GM08714 (cell line): ENCODE data around the gene ZFR.
"Not testable (repeated sequence)": the region's sequence is repeated elsewhere in the genome, so short reads cannot be mapped to it uniquely, and the experiment has no call there.

Experiments used
- H3K4me3 ChIP-seq: fragments of 200-500 bp; sonication (Bioruptor generic); 2 replicates; pipeline ENCODE4 v1.5.1; 2014; ENCODE audit warnings: mild to moderate bottlenecking, low read length, inconsistent platforms
- ZNF274 ChIP-seq: IDR thresholded peaks from 2 replicates; pipeline ENCODE4 v1.6.1; 2012; ENCODE audit warnings: mild to moderate bottlenecking, low read depth, low read length

ZFR gene

GRCh38 chr5:32439086-32439642, 5.4 kb downstream of the ZFR start:
- TF ChIP-seq ZNF274, result no peak

DNA sequence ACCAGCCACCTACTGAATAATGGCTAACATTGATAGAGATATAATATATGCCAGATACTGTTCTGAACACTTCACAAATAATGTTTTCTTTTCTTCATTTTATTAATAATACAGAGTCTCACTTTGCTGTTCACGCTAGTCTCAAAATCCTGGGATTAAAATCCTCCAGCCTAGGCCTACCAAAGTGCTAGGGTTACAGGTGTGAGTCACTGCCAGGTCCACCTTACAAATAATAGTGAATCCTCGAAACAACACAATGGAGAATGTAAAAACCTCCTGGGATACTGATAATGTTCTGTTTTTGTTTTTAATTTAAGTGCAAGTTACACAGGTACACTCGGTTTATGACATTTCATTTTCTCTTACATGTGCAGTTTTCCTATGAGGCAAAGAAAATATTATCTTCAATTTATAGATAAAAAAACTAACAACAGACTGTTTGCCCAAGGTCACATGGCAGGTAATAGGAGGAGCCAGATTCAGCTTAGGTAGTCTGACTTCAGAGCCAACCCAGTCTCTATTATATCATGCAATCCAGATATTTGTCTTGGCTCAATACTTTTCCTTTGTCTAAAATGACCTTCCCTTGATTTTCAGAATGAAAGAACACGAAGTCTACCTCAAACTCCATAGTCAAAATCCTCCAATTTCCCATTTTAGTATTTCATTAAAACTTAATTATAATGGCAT, 7.8 kb downstream of the ZFR start:
- H3K4me3 ChIP-seq, result no peak overlapping the region
- no peak for TF ChIP-seq ZNF274

More at GRCh38 chr5:32439086-32439642, 5.4 kb downstream of the ZFR start:
- no peak overlapping the region for H3K4me3 ChIP-seq

- no peak overlapping the region for H3K4me3 ChIP-seq
- no peak for TF ChIP-seq ZNF274
Measured at GRCh38 chr5:32435383-32435782, 9.2 kb downstream of the ZFR start.

DNA sequence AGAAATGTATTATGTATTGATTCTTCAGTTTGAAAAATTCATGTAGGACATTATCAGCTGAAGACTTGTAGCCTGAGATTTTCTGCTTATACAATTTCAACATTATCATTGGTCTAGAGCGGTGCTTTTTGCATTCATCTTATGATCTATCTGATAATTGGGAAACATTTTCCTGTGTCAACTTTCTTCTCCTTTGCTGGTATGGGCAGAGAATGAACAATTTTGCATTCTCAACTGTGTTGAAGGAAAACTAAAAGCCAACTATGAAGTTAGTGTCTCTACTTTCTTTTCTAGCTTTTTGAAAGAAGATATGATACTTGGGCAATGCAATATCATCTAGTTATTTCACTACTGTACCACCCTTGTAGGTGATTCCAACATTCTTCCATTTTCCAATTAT, 10.3 kb downstream of the ZFR start:
- no peak overlapping the region for H3K4me3 ChIP-seq
- no peak for TF ChIP-seq ZNF274

DNA sequence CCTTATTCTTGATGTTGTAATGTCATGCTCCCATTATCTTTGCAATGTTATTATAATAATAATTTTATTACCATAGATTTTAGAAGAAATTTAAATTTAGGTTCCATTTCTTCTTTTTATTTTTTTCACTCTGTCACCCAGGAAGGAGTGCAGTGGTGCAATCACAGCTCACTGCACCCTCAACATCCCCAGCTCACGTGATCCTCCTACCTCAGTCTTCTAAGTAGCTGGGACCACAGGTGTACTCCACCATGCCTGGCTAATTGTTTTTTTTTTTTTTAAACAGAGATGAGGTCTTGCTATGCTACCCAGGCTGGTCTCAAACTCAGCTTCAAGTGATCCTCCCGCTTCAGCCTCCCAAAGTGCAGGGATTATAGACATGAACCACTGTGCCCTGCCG, 11.9 kb downstream of the ZFR start:
- H3K4me3 ChIP-seq, result no peak overlapping the region
- TF ChIP-seq ZNF274, result no peak

GRCh38 chr5:32430825-32431224, 13.7 kb downstream of the ZFR start:
- not testable (repeated sequence) for H3K4me3 ChIP-seq

DNA sequence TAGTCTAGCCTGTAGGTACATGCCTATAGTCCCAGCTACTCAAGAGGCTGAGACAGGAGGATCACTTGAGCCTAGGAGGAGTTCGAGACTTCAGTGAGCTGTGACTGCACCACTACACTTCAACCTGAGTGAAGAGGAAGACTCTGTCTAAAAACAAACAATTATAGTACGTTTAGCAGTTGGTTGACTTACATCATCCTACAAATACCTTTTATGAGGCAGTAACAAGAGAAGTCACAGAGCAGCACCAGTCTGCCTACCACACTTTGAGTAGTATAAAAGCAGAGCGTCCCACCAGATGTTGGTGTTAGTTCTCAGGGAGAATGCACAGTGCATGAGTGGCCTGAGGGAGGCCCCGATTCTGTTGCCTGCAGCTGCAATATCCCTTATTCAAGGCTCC, 16.1 kb downstream of the ZFR start:
- no peak for TF ChIP-seq ZNF274
- no peak overlapping the region for H3K4me3 ChIP-seq

DNA sequence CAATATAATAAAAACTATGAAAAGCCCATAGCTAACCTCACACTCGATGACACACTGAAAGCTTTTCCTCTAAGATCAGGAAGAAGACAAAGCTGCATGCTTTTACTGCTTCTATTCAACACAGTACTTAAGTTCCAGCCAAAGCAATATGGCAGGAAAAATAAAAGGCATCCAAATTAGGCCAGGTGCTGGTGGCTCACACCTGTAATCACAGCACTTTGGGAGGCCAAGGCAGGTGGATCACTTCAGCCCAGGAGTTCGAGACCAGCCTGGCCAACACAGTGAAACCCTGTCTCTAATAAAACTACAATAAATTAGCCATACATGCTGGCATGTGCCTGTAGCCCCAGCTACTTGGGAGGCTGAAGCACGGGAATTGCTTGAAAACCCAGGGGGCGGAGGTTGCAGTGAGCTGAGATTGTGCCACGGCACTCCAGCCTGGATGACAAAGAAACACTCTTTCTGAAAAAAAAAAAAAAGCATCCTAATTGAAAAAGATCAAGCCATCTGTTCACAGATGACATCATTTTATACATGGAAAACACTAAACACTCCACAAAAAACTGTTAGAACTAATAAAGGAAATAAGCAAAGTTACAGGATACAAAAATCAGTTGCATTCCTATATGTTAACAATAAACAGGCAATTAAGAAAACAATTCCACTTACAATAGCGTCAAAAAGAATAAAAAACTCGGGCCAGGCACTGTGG, 17.9 kb downstream of the ZFR start:
- TF ChIP-seq ZNF274, result no peak
- H3K4me3 ChIP-seq, result no peak overlapping the region

DNA sequence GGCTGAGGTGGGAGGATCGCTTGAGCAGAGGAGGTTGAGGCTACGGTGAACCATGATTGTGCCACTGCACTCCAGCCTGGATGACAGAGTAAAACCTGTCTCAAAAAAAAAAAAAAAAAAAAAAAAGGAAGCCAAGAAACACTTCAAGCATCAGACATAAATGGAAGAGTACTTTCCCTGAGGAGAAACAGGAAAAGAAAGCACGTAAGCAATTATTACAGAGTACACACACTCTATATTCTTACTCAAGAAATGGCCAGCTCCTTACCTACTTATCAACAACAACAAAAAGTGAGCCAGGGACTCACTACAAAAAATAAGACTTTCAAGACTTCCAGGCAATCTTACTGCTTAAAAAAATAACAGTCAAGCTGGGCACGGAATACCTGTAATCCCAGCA, 21.8 kb downstream of the ZFR start:
- H3K4me3 ChIP-seq, result no peak overlapping the region
- TF ChIP-seq ZNF274, result no peak

GRCh38 chr5:32421075-32421474, 23.5 kb downstream of the ZFR start:
- H3K4me3 ChIP-seq, result no peak overlapping the region; the same call in 1 of the 2 replicates
- TF ChIP-seq ZNF274, result no peak

DNA sequence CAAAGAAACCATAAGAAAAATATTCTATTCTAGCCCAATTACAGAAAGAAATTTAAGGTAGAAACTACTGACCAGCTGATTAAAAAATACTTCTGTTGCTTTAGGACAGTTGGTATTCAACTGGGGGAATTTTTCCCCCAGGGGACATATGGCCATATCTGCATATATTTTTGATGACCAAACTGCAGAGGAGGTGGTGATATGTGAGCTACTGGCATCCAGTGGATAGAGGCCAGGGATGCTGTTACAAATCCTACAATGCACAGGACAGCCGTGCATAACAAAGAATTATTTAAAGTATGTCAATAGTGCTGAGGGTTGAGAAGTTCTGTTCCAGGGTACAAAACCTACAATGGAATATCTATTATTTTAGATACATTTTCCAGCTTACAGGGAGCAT, 24.0 kb downstream of the ZFR start:
- no peak for TF ChIP-seq ZNF274
- no peak overlapping the region for H3K4me3 ChIP-seq

DNA sequence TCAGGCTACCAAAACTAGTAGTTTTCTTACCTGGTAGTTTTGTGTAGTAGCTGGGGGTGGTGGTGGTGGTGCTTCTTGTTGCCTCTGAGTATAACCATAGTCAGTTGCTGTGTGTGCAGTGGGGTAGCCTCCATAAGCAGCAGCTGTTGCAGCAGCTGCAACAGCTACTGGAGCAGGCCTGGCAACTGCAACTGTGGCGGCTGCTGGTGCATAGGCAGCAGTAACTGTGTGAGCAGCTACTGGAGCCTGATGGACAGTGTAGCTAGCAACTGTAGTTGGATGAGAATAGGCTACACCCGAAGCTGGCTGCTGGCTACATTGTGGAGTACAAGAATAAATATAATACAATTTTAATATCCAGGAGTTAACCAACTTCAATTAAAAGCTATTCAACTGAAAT, 24.7 kb downstream of the ZFR start:
- TF ChIP-seq ZNF274, result no peak

DNA sequence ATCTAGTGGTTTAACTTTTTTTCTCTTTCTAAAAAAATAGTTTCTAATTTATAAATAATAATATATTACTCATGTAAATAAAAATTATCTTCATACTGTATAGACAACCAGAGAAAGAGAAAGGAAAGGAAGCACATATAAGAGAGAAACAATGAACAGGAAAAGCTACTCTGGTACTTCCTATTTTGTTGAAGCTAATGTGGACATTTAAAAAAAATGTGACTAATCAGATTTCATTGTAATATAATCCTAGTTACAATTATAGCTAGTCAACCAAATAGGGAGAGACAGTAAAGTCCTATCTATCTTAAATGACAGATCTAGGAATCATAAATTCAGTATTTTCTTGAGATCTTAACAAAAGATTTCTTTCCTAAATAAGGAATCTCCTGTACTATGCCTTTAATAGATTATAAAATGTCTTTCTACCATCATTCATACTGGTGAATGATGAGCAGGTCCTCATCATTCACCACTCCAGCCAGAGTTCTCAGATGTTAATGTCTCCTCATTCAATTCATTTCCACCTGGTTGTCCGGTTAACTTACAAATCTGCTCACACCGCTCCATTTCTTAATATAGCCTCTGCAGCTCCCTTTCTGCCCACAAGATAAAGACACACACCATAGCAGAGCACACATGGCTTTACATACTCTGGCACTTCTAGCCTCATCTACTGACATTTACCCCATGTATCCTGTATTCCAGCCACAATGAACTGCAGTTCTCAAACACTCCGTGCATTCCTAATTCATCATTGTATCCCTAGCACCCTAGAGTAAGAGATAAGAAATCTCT, 30.9 kb downstream of the ZFR start:
- no peak overlapping the region for H3K4me3 ChIP-seq
- TF ChIP-seq ZNF274, result no peak

More for the DNA sequence above, 24.7 kb downstream of the ZFR start:
- H3K4me3 ChIP-seq, result no peak overlapping the region

DNA sequence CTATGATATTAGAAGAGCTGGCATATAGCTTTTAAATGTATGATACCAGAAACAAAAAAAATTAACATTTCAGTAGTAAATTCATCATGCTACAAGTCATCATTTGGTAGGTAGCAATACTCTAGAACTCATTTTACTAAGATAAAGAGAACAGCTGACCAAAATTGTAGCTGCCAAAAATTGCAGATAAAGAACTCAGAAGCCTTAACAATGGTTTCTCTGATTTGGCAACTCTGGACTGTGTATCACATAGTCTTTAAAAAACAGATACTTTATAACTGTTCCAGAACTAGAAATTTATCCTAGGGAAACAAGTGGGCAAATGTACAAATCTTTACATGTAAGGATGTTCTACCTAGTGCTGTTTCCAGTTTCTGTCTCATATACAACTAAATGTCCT, 33.9 kb downstream of the ZFR start:
- TF ChIP-seq ZNF274, result no peak
- no peak overlapping the region for H3K4me3 ChIP-seq
